ENCODE results near the gene ARAP2. TPM values are rescaled to one million over a fixed set of nuclear protein-coding genes. Genes with fewer than 3 reads are reported as not detected.

Gene ARAP2
- total RNA-seq, 2 experiments from 2014 or later: 6.9 to 8.6 TPM

DNA sequence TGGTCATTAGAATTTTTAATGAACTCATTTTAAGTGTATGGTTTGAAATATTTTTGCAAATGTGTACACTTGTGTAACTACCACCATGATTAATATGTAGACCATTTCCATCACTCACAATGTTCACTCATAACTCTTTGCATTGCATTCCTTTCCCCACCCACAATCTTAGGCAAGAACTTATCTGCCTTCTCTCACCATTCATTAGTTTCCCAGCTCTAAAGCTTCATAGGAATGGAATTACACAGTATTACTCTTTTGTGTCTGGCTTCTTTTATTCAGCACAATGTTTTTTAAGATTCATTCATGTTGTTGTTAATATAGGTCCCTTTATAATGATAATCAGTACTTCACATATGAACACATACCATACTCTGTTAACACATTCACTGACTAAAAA lies 106.1 kb downstream of the ARAP2 start:
- no peaks in the 10 kb centered on the region for H3K9me3 ChIP-seq (ENCODE audit: low read length)
- no peak for TF ChIP-seq EZH2phosphoT487 (IDR thresholded peaks at IDR 0.05; ENCODE audit: borderline replicate concordance, low read depth, low read length)
- TF ChIP-seq, protein P1, sequence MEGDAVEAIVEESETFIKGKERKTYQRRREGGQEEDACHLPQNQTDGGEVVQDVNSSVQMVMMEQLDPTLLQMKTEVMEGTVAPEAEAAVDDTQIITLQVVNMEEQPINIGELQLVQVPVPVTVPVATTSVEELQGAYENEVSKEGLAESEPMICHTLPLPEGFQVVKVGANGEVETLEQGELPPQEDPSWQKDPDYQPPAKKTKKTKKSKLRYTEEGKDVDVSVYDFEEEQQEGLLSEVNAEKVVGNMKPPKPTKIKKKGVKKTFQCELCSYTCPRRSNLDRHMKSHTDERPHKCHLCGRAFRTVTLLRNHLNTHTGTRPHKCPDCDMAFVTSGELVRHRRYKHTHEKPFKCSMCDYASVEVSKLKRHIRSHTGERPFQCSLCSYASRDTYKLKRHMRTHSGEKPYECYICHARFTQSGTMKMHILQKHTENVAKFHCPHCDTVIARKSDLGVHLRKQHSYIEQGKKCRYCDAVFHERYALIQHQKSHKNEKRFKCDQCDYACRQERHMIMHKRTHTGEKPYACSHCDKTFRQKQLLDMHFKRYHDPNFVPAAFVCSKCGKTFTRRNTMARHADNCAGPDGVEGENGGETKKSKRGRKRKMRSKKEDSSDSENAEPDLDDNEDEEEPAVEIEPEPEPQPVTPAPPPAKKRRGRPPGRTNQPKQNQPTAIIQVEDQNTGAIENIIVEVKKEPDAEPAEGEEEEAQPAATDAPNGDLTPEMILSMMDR (conservative IDR thresholded peaks at IDR 0.05; ENCODE audit: low read length): no peak
- no peak for DNase-seq (ENCODE audit: low spot score)
- no peaks in the 10 kb centered on the region for H3K79me2 ChIP-seq (ENCODE audit: insufficient read depth, low read depth, low read length)
- no peaks in the 10 kb centered on the region for H4K20me1 ChIP-seq (ENCODE audit: insufficient read depth, low read length)
- BruUV-seq (replicated peaks): no TSS peak
- no peak overlapping the region for H3K4me3 ChIP-seq (ENCODE audit: low read depth, low read length, poor library complexity, severe bottlenecking)
- no peak overlapping the region for H2AFZ ChIP-seq (ENCODE audit: low read length)
- no peak overlapping the region for H3K27ac ChIP-seq (ENCODE audit: low read depth, low read length, poor library complexity, severe bottlenecking)
- no peaks in the 10 kb centered on the region for H3K36me3 ChIP-seq (ENCODE audit: insufficient read depth, low read length)
- ChIA-PET CTCF (ENCODE audit: unreplicated experiment) (no interaction called here), POLR2A (no interaction called here)
- no peaks in the 10 kb centered on the region for H3K9me2 ChIP-seq (ENCODE audit: insufficient read depth, low read length)
- no peaks in the 10 kb centered on the region for H3K4me1 ChIP-seq (ENCODE audit: insufficient read depth, low read length, poor library complexity, severe bottlenecking)
- intact Hi-C loops (cut with micrococcal nuclease; ENCODE audit: unreplicated experiment): no loop called here
- H3K4me2 ChIP-seq (ENCODE audit: low read length): no peak overlapping the region

DNA sequence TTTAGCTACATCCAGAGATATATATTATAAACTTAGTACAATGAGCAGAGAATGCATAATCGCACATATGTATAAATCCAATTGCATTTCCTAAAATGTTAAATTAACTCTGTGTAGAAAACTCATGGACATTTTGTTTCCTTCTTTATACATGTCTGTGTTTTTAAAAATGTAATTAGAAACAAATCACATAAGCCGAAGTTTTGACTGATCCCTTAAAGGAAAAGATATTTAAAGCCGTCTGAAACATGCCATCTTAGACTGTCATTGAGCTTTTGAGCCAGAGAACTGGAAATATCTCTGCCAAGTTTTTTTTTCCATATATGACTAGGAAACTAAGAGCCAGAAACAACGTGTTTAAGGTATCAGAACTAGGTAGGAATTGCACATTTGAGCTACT lies 107.0 kb downstream of the ARAP2 start:
- H3K36me3 ChIP-seq (ENCODE audit: insufficient read depth, low read length): no peaks in the 10 kb centered on the region
- no peak for DNase-seq (ENCODE audit: low spot score)
- no peaks in the 10 kb centered on the region for H3K9me2 ChIP-seq (ENCODE audit: insufficient read depth, low read length)
- no peak overlapping the region for H3K27ac ChIP-seq (ENCODE audit: low read depth, low read length, poor library complexity, severe bottlenecking)
- no peak overlapping the region for H2AFZ ChIP-seq (ENCODE audit: low read length)
- no peak overlapping the region for H3K4me2 ChIP-seq (ENCODE audit: low read length)
- H4K20me1 ChIP-seq (ENCODE audit: insufficient read depth, low read length): no peaks in the 10 kb centered on the region
- CTCF ChIA-PET (ENCODE audit: unreplicated experiment): no interaction called here
- POLR2A ChIA-PET: no interaction called here
- H3K4me1 ChIP-seq (ENCODE audit: insufficient read depth, low read length, poor library complexity, severe bottlenecking): no peaks in the 10 kb centered on the region
- H3K4me3 ChIP-seq (ENCODE audit: low read depth, low read length, poor library complexity, severe bottlenecking): no peak overlapping the region
- intact Hi-C loops (cut with micrococcal nuclease; ENCODE audit: unreplicated experiment): no loop called here
- no peaks in the 10 kb centered on the region for H3K79me2 ChIP-seq (ENCODE audit: insufficient read depth, low read depth, low read length)
- H3K9me3 ChIP-seq (ENCODE audit: low read length): no peaks in the 10 kb centered on the region
- TF ChIP-seq EZH2phosphoT487 (IDR thresholded peaks at IDR 0.05; ENCODE audit: borderline replicate concordance, low read depth, low read length): no peak
- TF ChIP-seq, protein P1 (conservative IDR thresholded peaks at IDR 0.05; ENCODE audit: low read length): no peak
- BruUV-seq (replicated peaks): no TSS peak

DNA sequence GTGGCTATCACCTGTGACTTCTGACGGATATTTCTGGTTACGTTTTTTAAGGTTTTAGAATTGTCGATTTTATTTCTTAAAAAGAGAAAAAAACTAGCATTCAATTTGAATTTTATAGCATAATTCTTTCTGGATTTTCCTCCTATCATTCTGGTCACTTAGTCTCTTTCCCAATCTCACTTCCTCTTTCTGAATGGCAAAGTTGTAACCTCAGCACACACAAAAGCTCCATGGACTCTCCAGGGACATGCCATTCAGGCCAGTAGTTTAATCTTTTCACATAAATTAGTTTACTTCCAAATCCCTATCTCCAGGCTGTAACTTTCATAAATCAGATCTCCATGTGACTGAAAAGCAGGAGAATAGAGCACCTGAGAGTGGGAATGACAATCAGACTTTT lies 110.7 kb downstream of the ARAP2 start:
- Histone ChIP-seq H4K20me1 (ENCODE audit: insufficient read depth, low read length) (no peaks in the 10 kb centered on the region), H3K4me1 (ENCODE audit: insufficient read depth, low read length, poor library complexity, severe bottlenecking) (no peaks in the 10 kb centered on the region), H3K27ac (ENCODE audit: low read depth, low read length, poor library complexity, severe bottlenecking) (no peak overlapping the region), H3K9me2 (ENCODE audit: insufficient read depth, low read length) (no peaks in the 10 kb centered on the region), H3K79me2 (ENCODE audit: insufficient read depth, low read depth, low read length) (no peaks in the 10 kb centered on the region), H2AFZ (ENCODE audit: low read length) (no peak overlapping the region), H3K36me3 (ENCODE audit: insufficient read depth, low read length) (no peaks in the 10 kb centered on the region), H3K4me3 (ENCODE audit: low read depth, low read length, poor library complexity, severe bottlenecking) (no peak overlapping the region), H3K9me3 (ENCODE audit: low read length) (no peaks in the 10 kb centered on the region), H3K4me2 (ENCODE audit: low read length) (no peak overlapping the region)
- TF ChIP-seq EZH2phosphoT487 (IDR thresholded peaks at IDR 0.05; ENCODE audit: borderline replicate concordance, low read depth, low read length): no peak
- TF ChIP-seq, protein P1 (conservative IDR thresholded peaks at IDR 0.05; ENCODE audit: low read length): no peak
- intact Hi-C loops (cut with micrococcal nuclease; ENCODE audit: unreplicated experiment): no loop called here
- CTCF ChIA-PET (ENCODE audit: unreplicated experiment): no interaction called here
- no TSS peak for BruUV-seq (replicated peaks)
- DNase-seq (ENCODE audit: low spot score): no peak
- POLR2A ChIA-PET: interaction anchor here (0.6 kb wide), 1 partner anchor 72 kb away, joined by 3 read pairs; no protein-coding TSS in a partner anchor
